Cardiac septum (tissue), 1 donor: ENCODE data around the gene NAB2. TPM values are rescaled to one million over a fixed set of nuclear protein-coding genes. Genes with fewer than 3 reads are reported as not detected.
A peak's percentile ranks its signal among the peaks of the same experiment; 100 is the strongest.

Experiments
- DNase-seq: peaks from one replicate; pipeline ENCODE4 v3.0.0-alpha.2; 2020; ENCODE audit warnings: low spot score
- intact Hi-C: fragments of 100-400 bp; cut with DNase I; formaldehyde crosslinking; loops from one replicate; pipeline ENCODE4 v1.14.0; 2022
- total RNA-seq: library from RNA; stranded (reverse); fragmentation: NEBNext Ultra II Directional; extraction: Animal tissue kit (Norgen Biotek cat#: 25700); gene quantifications from one replicate; pipeline ENCODE4 v1.2.1, GENCODE V29; 2021
- donor health status: DM: no; HTN: no; CAD: no.

The NAB2 gene
- total RNA-seq, 1 donor from 2014 or later = 37.9 TPM

GRCh38 chr12:57091638-57092528 lies 3.0 kb downstream of the NAB2 start:
- DNase-seq = no peak
- intact Hi-C loops = no loop called here

- no peak for DNase-seq
- intact Hi-C loops = no loop called here
Measured at GRCh38 chr12:57092529-57092862, 3.6 kb downstream of the NAB2 start.

DNA sequence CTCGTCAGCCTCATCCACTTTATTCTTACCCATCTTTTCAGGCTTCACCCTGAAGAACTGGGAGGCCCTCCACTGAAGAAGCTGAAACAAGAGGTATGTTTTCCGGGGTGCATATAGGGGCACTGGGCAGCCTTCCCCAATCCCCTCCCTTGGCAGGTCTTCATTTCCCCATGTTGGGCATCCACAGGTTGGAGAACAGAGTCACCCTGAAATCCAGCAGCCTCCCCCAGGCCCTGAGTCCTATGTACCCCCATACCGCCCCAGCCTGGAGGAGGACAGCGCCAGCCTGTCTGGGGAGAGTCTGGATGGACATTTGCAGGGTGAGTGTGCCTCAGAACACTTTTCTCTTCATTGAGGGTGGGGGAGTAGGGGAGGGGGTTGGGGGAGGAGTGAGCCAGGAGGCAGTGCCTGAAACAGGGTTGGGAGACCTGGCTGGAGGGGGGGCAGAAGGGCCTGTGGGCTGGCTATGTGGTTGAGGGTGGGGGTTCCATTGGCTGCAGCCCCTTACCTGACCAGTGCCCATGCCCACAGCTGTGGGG lies 4.0 kb downstream of the NAB2 start:
- intact Hi-C loops = no loop called here

DNA sequence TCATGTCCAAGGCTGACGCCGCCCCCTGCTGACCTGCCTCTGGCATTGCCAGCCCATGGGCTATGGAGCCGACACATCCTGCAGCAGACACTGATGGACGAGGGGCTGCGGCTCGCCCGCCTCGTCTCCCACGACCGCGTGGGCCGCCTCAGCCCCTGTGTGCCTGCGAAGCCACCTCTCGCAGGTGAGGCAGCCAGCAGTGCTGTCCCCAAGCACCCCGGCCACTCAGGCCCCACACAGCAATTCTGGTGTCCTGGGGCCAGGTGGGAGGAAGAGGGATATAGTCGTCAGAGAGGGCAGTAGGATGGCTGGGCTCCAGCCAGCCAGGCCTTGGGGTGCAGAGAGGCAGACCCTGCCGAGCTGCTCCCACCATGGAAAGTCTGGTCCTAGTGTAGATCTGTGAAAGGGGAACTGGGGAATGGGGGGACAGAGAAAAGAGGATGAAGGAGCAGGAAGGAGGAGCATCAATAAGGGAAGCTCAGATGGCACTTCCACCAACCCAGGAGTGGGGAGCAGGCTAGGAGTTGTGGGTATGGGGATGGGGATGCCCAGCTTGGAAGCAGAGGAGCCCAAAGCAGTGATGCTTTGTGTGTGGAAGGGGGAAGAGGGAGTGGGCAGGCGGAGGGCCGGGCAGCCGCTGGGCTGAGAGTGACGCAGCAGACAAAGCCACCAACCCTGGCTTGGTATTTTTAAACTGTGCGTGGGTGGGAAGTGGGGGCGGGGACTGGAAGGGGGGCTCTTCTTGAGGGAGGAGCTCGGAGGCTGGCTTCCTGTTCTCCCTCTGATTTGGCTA lies 4.7 kb downstream of the NAB2 start:
- intact Hi-C loops = no loop called here
- DNase-seq = peak; percentile 84

More for the DNA sequence above, 4.0 kb downstream of the NAB2 start:
- DNase-seq = no peak

- peak; percentile 50 for DNase-seq
- intact Hi-C loops = no loop called here
Measured at GRCh38 chr12:57094208-57095160, 5.6 kb downstream of the NAB2 start.

GRCh38 chr12:57095440-57095839 lies 6.5 kb downstream of the NAB2 start:
- peak; percentile 35 for DNase-seq
- intact Hi-C loops = no loop called here

- intact Hi-C loops = no loop called here
Measured at GRCh38 chr12:57096099-57096572, 7.2 kb downstream of the NAB2 start.

DNA sequence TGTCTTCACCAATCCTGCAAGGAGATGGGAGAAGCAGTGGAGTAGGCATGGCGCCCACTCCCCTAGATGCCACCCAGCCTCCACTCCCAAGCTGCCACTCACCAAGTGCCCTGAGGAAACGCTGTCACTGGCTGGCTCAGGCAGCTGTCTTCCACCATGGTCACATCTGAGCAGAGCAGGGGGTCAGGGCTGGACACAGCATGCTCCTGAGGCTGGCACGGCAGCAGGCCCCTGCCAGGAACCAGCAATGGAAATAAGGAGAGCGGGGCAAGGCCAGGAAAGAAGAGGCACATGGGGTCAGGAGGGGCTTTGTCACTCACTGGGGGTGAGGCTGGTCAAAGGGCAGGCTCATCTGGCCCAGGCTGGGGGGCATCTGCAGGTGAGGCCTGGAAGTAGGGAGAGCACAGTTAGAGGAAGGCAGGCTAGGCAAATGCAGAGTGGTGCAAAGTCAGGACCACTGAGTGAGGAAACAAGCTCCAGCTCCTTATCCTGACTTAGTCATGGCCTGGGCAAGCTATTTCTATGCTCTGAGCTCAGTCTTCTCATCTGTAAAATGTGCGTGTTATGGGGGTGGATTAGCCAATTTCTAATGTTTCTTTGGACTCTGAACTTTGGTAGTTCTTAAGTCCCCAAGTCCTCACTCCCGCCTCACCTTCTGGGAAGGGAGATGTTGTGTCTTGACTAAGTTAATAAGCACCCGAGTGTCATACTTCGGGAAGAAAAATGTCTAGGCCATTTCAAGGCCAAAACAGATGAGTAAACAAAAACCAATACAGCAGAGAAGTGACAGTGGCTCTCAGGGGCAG lies 8.0 kb downstream of the NAB2 start:
- intact Hi-C loops = no loop called here
- peak; percentile 67 for DNase-seq

More at GRCh38 chr12:57096099-57096572, 7.2 kb downstream of the NAB2 start:
- peak; percentile 67 for DNase-seq

- peak; percentile 22 for DNase-seq
- intact Hi-C loops = no loop called here
Measured at GRCh38 chr12:57097554-57097835, 8.6 kb downstream of the NAB2 start.

GRCh38 chr12:57098546-57098945 lies 9.6 kb downstream of the NAB2 start:
- intact Hi-C loops = no loop called here
- peak; percentile 43 for DNase-seq

DNA sequence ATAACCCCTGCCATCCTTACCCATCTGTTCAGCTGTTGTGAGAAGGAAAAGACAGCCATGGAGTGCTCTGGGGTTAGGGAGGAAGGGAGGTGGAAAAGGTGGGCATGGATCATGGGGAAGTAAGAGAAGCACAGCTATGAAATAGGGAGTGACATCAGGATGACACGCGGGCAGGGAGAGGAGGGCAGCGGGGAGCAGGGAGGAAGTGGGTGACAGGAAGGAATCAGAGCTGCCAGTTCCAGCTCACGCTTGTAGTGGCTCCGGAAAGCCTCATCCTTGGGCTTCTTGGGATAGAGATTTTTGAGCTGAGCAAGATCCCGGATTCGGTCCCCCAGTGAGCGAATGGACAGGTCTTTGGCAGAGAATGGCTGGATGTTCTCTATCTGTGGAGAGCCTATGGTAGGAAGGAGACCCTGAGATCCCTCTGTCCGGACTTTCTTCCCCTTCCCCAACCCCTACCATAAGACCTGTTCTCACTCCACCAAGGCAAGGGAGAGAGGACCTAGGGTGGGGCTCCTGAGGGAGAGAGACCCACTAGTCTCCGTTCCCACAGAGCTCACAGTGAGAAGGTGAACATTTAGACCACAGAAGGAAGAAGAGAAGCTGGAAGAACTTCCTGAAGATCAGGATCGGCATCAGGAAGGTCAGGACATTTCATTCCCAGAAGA lies 10.3 kb downstream of the NAB2 start:
- intact Hi-C loops = no loop called here
- DNase-seq = no peak

- no peak for DNase-seq
- intact Hi-C loops = no loop called here
Measured at GRCh38 chr12:57099766-57100165, 10.9 kb downstream of the NAB2 start.

GRCh38 chr12:57101892-57102695 lies 13.2 kb downstream of the NAB2 start:
- intact Hi-C loops = no loop called here
- DNase-seq = peak; percentile 71

DNA sequence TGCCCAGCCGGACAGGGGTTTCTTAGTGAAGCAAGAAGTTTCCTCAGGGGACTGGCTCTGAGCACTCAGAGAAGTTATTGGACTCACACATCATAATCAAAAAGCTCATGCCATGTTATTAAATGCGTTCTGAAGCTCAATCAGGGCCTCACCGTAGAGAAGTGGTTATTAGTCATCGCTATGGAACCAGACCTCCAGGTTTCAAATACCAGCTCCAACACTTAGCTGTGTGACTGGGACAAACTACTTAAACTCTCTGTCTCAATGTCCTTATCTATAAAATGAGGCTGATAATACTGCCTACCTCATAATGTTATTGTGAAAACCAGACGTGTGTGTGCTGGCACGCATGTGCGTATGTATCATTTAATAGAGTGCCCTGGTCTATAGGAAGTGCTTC lies 14.9 kb downstream of the NAB2 start:
- peak; percentile 2 for DNase-seq
- intact Hi-C loops = no loop called here

DNA sequence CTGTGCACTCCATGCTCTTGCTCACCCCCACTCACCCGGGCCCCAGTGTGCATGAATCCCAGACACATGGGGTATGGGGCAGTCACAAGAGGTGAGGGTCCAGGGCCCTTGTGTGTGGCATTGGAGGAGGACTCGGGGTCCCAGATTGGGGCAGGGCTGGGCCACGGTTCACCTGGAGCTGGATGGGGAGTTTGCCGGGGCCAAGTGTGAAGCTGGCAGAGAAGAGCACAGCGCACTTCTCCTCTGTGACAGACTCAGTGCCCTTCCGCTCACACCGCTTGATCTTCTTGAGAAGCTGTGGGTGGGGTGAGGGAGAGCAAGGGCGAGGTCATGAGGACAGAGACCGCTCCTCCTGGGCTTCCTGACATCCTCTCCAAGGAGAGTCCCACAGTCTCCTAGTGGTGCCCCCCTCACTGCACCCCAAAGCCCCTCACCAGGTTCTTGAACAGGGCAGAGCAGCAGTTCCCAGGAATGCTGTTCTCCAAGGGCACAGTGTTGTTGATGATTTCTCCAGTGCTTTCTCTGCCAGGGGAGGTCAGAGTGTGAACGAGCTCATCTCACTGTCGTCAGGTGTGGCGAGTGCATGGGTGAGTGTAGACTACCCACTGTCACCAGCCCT lies 15.5 kb downstream of the NAB2 start:
- DNase-seq = peak; percentile 53
- intact Hi-C loops = no loop called here

- DNase-seq = peak; percentile 44
- intact Hi-C loops = no loop called here
Measured at GRCh38 chr12:57105011-57105753, 16.3 kb downstream of the NAB2 start.
